ENCODE data around the gene ZNF24.

ZNF24 gene

DNA sequence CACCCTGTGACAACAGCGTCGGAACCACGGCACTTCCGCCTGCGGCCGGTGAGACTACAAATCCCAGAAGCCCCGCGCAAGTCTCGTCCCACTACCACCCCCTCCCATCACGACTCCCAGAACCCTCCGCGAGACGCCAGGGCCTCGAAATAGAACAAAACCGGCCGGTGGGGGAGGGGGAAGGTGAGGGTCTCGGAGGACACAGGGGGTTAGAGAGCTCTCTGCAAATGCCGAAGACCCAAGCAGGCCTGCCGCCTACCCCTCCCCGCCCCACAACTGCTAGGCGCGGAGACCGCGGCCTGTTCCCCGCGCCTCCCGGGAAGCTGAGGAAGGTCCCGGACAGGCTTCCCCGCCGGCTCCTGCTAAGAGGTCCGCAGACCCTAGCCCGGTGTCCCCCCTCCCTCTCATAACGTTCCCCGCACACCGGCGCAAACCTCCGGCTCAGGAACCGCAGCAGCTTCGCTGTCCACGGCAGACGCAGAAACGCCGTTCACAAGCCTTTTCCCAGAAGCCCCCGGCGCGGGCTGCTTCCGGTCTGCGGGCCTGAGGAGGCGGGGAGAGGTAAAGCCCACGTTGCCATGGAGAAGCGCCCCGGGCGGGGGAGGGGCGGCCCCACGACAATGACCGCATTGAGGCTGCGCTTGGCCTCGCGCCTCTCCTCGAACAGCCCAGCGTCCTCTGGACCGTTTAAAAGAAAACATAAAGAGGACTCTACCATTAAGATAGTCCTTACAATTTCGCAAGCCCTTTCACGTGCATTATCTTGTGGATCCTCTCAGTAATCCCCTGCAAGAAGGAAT is at the start of gene ZNF24:
TSS of gene ZNF24 (minus strand) at position 485 of the 800 bp plus-strand sequence. CDS start 3,770 bp downstream, outside the sequence.
- peak; percentile 75 to 82 for DNase-seq (ENCODE audit: low read depth in 2 of 2, low spot score in 1 of 2)

DNA sequence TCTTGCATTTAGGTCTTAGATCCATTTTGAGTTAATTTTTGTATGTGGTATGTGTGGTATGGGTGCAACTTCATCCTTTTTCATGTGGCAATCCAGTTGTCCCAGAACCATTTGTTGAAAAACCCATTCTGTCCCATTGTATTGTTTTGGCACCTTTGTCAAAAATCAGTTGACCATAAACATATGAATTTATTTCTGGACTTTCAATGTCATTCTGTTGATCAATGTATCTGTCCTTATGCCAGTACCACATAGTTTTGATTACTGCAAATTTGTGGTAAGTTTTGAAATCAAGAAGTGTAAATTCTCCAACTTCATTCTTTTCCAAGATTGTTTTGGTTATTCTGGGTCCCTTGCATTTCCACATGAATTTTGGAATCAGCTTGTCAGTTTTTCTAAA is 49.5 kb upstream of the ZNF24 start:
- DNase-seq (ENCODE audit: low read depth in 2 of 2, low spot score in 1 of 2), result no peak

GRCh38 chr18:35392375-35392774 is 48.2 kb upstream of the ZNF24 start:
- no peak for DNase-seq (ENCODE audit: low read depth in 2 of 2, low spot score in 1 of 2)

GRCh38 chr18:35390951-35391700 is 46.9 kb upstream of the ZNF24 start:
- DNase-seq (ENCODE audit: low read depth in 2 of 2, low spot score in 1 of 2), result no peak

DNA sequence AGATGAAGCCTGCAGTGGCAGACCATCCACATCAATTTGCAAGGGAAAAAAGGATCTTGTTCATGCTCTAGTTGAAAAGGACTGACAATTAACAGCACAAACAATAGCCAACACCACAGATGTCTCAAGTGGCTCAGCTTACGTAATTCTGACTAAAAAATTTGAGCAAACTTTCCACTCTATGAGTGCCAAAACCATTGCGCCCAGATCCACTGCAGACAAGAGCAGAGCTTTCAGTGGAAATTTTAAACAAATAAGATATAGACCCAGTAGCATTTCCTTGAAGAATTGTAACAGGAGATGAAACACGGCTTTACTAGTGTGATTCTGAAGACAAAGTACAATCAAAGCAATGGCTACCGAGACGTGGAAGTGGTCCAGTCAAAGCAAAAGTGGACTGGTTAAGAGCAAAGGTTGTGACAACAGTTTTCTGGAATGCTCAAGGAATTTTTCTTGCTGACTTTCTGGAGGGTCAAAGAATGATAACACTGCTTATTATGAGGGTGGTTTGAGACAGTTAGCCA is 44.9 kb upstream of the ZNF24 start:
- no peak for DNase-seq (ENCODE audit: low read depth in 2 of 2, low spot score in 1 of 2)

- no peak for DNase-seq (ENCODE audit: low read depth in 2 of 2, low spot score in 1 of 2)
These were observed 42.9 kb upstream of the ZNF24 start for GRCh38 chr18:35387152-35387571.

- peak in 1 of 2 donors; percentile 35 for DNase-seq (ENCODE audit: low read depth in 2 of 2, low spot score in 1 of 2)
These were observed 42.4 kb upstream of the ZNF24 start for GRCh38 chr18:35386600-35387100.

- no peak for DNase-seq (ENCODE audit: low read depth in 2 of 2, low spot score in 1 of 2)
These were observed 38.9 kb upstream of the ZNF24 start for GRCh38 chr18:35383136-35383535.

GRCh38 chr18:35379421-35379820 is 35.2 kb upstream of the ZNF24 start:
- DNase-seq (ENCODE audit: low read depth in 2 of 2, low spot score in 1 of 2), result no peak

DNA sequence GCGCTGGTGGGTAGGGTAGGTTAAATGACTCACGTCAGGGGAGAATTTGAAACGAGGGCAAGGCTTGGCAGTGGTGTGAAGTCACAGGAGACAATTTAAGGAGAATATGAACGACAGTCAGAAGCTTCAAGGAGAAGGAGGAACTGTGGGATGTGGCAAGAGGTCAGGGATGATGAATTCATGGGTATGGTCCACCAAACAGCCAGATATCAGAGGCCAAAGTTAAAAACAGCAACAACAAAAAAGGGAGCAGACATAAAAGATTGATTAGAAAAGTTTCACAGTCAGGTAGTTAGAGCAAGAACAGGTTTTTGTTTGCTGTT is 34.3 kb upstream of the ZNF24 start:
- DNase-seq (ENCODE audit: low read depth in 2 of 2, low spot score in 1 of 2), result no peak

- no peak for DNase-seq (ENCODE audit: low read depth in 2 of 2, low spot score in 1 of 2)
These were observed 33.8 kb upstream of the ZNF24 start for GRCh38 chr18:35377875-35378573.

GRCh38 chr18:35376742-35377695 is 32.8 kb upstream of the ZNF24 start, which contains the start of gene ZNF396:
ZNF396 (minus strand) TSS chr18:35377337; CDS start chr18:35374292, 3,045 bp downstream.
- peak; percentile 28 to 44 for DNase-seq (ENCODE audit: low read depth in 2 of 2, low spot score in 1 of 2)

GRCh38 chr18:35376393-35376741 is 32.1 kb upstream of the ZNF24 start:
- no peak for DNase-seq (ENCODE audit: low read depth in 2 of 2, low spot score in 1 of 2)

DNA sequence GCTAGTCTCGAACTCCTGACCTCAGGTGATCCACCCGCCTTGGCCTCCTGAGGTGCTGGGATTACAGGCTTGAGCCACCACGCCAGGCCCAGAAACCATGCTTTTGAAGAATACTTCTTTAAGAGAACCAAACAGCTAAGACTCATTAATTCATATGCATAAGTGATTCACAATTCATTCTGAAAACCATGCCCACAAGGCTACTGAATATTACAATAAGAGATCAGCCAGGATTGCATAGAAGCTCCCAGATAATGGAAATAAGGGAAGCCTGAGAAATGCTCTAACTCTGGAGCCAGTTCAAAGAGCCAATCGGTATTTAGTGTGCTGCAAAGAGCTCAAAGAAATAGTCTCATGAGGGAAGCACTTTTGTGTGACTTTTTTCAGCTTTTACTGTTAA is 30.5 kb upstream of the ZNF24 start:
- no peak for DNase-seq (ENCODE audit: low read depth in 2 of 2, low spot score in 1 of 2)

GRCh38 chr18:35371412-35372195 is 27.4 kb upstream of the ZNF24 start:
- DNase-seq (ENCODE audit: low read depth in 2 of 2, low spot score in 1 of 2), result no peak

- DNase-seq (ENCODE audit: low read depth in 2 of 2, low spot score in 1 of 2), result no peak
These were observed 24.9 kb upstream of the ZNF24 start for GRCh38 chr18:35369126-35369525.

DNA sequence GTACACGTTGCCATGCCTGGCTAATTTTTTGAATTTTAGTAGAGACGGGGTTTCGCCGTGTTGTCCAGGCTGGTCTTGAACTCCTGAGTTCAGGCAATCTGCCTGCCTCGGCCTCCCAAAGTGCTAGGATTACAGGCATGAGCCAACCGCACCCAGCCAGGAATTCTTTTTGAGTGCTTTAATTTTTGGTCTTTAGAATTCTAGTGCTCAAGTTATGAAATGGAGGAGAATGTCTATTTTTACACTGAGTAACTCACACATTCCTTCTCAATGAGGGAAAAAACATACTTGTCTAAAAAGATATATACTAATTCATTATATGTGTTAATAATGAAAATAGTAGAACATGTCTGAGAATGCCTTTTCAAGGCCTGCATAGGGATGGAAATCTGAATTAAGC is 24.4 kb upstream of the ZNF24 start:
- DNase-seq (ENCODE audit: low read depth in 2 of 2, low spot score in 1 of 2), result no peak

- DNase-seq (ENCODE audit: low read depth in 2 of 2, low spot score in 1 of 2), result no peak
These were observed 18.3 kb upstream of the ZNF24 start for GRCh38 chr18:35362531-35362930.

DNA sequence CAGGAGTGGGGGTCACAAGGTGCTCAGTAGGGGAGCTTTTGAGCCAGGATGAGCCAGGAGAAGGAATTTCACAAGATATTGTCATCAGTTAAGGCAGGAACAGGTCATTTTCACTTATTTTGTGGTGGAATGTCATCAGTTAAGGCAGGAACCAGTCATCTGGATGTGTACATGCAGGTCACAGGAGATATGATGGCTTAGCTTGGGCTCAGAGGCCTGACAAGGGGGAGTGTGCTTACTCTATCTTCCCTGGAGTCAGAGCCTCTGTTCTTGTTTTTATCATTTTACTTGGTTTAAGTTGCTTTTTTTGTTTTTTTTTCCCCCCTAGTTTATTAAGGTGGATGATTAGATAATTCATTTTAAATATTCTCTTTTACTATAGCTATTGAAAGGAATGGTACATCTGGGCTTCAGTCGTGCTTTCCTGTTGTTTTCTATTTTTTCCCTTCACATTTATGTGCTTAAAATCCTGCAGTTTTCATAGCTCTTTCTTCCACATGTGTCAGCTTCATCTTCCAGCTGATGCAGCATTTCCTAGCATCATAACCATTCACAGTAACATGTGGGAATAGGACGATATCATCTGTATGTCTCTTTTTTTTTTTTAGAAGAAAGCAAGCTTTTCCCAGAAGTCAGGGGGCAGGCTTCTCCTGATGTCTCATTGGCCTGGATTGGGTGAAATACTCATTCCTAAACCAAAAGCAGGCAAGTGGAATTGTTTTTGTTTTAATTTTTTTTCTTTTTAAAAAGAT is 17.5 kb upstream of the ZNF24 start:
- DNase-seq (ENCODE audit: low read depth in 2 of 2, low spot score in 1 of 2), result no peak
